Measurements from ENCODE around the gene TMEM131. TPM values are rescaled to one million over a fixed set of nuclear protein-coding genes. Genes with fewer than 3 reads are reported as not detected.

TMEM131 gene
- total and polyA plus RNA-seq, 2 experiments from 2014 or later = 9.2 to 22.7 TPM

DNA sequence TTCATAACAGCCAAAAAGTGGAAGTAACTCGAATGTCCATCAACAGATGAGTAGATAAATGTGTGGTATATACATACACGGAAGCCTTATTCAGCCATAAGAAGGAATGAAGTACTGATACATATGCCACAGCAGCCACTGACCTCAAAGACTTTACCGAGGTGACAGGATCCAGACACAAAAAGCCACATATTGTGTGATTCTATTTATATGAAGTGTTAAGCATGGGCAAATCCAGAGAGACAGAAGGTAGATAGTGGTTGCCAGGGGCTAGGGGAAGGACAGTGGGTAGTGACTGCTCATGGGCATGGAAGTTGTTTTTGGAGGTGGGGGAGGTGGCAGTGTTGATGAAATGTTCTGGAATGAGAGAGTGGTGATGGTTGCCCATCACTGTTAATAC lies 248.5 kb downstream of the TMEM131 start:
- Histone ChIP-seq H3K79me2 (replicated peaks; ENCODE audit: insufficient read depth) (no peaks in the 10 kb centered on the region), H3K4me2 (no peak overlapping the region), H3K9me2 (ENCODE audit: insufficient read depth) (0 out of 2 replicates have a peak, but pooled peaks cover 1% of the 10 kb centered on the region), H4K20me1 (replicated peaks; ENCODE audit: insufficient read depth) (no peaks in the 10 kb centered on the region), H3K36me3 (ENCODE audit: insufficient read depth) (no peaks in the 10 kb centered on the region), H3F3A (replicated peaks; ENCODE audit: low read depth) (no peaks in the 10 kb centered on the region), H3K27me3 (ENCODE audit: insufficient read depth) (no peaks in the 10 kb centered on the region), H3K27ac (ENCODE audit: low read depth) (no peak overlapping the region), H3K4me3 (no peak overlapping the region), H2AFZ (no peak overlapping the region), H3K4me1 (ENCODE audit: insufficient read depth) (peaks cover 10% of the 10 kb centered on the region; the same call in 1 of the 2 replicates)
- H3K27me3 Mint-ChIP-seq (ENCODE audit: insufficient read depth, low read depth, poor library complexity) = peaks cover 12% of the 10 kb centered on the region
- no peak for TF ChIP-seq STAT1 (IDR thresholded peaks at IDR 0.05; ENCODE audit: unreplicated experiment)
- TF ChIP-seq EZH2 (IDR thresholded peaks at IDR 0.05; ENCODE audit: low read depth, unreplicated experiment) = no peak
- no peak for TF ChIP-seq ZNF114 (CRISPR knock-in tag; IDR thresholded peaks at IDR 0.05)
- TF ChIP-seq, protein P1, sequence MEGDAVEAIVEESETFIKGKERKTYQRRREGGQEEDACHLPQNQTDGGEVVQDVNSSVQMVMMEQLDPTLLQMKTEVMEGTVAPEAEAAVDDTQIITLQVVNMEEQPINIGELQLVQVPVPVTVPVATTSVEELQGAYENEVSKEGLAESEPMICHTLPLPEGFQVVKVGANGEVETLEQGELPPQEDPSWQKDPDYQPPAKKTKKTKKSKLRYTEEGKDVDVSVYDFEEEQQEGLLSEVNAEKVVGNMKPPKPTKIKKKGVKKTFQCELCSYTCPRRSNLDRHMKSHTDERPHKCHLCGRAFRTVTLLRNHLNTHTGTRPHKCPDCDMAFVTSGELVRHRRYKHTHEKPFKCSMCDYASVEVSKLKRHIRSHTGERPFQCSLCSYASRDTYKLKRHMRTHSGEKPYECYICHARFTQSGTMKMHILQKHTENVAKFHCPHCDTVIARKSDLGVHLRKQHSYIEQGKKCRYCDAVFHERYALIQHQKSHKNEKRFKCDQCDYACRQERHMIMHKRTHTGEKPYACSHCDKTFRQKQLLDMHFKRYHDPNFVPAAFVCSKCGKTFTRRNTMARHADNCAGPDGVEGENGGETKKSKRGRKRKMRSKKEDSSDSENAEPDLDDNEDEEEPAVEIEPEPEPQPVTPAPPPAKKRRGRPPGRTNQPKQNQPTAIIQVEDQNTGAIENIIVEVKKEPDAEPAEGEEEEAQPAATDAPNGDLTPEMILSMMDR (conservative IDR thresholded peaks at IDR 0.05; ENCODE audit: low read depth in 2 of 2) = no peak
- TF ChIP-seq, protein P2, sequence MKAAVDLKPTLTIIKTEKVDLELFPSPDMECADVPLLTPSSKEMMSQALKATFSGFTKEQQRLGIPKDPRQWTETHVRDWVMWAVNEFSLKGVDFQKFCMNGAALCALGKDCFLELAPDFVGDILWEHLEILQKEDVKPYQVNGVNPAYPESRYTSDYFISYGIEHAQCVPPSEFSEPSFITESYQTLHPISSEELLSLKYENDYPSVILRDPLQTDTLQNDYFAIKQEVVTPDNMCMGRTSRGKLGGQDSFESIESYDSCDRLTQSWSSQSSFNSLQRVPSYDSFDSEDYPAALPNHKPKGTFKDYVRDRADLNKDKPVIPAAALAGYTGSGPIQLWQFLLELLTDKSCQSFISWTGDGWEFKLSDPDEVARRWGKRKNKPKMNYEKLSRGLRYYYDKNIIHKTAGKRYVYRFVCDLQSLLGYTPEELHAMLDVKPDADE (IDR thresholded peaks at IDR 0.05) = no peak
- H3K4me1 Mint-ChIP-seq = peaks cover 21% of the 10 kb centered on the region
- H3K36me3 Mint-ChIP-seq (ENCODE audit: low read depth) = peaks cover 6% of the 10 kb centered on the region; the same call in 1 of the 3 replicates
- no peak overlapping the region for H3K4me3 Mint-ChIP-seq
- H3K27ac Mint-ChIP-seq = no peak overlapping the region
- no peak for ATAC-seq
- DNase-seq (ENCODE audit: low spot score) = no peak
- H3K9me3 Mint-ChIP-seq = no peaks in the 10 kb centered on the region

DNA sequence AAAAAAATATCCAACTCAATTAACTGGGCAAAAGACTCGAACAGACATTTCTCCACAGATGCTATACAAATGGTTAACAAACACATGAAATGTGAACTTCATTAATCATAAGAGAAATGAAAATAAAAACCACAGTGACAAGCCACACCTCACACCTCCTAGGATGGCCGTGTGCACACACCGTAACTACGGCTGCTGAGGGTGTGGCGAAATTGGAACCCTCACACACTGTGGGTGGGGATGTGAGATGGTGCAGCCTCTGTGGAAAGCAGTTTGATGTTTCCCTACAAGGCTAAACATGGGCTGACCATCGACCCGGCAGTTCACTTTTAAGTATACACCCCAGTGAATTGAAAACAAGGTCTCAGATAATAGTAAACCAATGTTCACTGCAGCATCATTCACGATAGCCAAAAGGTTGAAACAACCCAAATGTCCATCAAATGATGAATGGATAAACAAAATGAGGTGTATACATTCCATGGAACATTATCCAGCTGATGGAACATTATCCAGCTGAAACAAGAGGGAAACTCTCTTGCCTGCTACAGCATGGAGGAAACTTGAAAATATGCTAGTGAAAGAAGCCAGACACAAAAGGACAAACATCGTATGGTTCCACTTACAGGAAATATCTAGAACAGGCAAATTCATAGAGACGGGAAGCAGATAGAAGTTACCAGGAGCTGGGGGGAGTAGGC lies 250.1 kb downstream of the TMEM131 start:
- Histone ChIP-seq H4K20me1 (replicated peaks; ENCODE audit: insufficient read depth) (no peaks in the 10 kb centered on the region), H3K4me2 (no peak overlapping the region), H3K4me3 (no peak overlapping the region), H2AFZ (no peak overlapping the region), H3K27ac (ENCODE audit: low read depth) (no peak overlapping the region), H3K36me3 (ENCODE audit: insufficient read depth) (no peaks in the 10 kb centered on the region), H3K4me1 (ENCODE audit: insufficient read depth) (no peaks in the 10 kb centered on the region), H3K79me2 (replicated peaks; ENCODE audit: insufficient read depth) (no peaks in the 10 kb centered on the region), H3F3A (replicated peaks; ENCODE audit: low read depth) (no peaks in the 10 kb centered on the region), H3K9me2 (ENCODE audit: insufficient read depth) (0 out of 2 replicates have a peak, but pooled peaks cover 4% of the 10 kb centered on the region), H3K27me3 (ENCODE audit: insufficient read depth) (no peaks in the 10 kb centered on the region)
- Mint-ChIP-seq H3K4me1 (peaks cover 15% of the 10 kb centered on the region), H3K27ac (no peak overlapping the region), H3K9me3 (no peaks in the 10 kb centered on the region), H3K27me3 (ENCODE audit: insufficient read depth, low read depth, poor library complexity) (peaks cover 16% of the 10 kb centered on the region), H3K36me3 (ENCODE audit: low read depth) (no peaks in the 10 kb centered on the region), H3K4me3 (no peak overlapping the region)
- TF ChIP-seq CREB1 (CRISPR knock-in tag; IDR thresholded peaks at IDR 0.05; ENCODE audit: low read depth) = no peak
- TF ChIP-seq, protein P2 (IDR thresholded peaks at IDR 0.05) = no peak
- no peak for TF ChIP-seq ZNF331 (CRISPR knock-in tag; IDR thresholded peaks at IDR 0.05; ENCODE audit: low read depth)
- TF ChIP-seq, protein P1 (conservative IDR thresholded peaks at IDR 0.05; ENCODE audit: low read depth in 2 of 2) = no peak
- TF ChIP-seq, protein P3, sequence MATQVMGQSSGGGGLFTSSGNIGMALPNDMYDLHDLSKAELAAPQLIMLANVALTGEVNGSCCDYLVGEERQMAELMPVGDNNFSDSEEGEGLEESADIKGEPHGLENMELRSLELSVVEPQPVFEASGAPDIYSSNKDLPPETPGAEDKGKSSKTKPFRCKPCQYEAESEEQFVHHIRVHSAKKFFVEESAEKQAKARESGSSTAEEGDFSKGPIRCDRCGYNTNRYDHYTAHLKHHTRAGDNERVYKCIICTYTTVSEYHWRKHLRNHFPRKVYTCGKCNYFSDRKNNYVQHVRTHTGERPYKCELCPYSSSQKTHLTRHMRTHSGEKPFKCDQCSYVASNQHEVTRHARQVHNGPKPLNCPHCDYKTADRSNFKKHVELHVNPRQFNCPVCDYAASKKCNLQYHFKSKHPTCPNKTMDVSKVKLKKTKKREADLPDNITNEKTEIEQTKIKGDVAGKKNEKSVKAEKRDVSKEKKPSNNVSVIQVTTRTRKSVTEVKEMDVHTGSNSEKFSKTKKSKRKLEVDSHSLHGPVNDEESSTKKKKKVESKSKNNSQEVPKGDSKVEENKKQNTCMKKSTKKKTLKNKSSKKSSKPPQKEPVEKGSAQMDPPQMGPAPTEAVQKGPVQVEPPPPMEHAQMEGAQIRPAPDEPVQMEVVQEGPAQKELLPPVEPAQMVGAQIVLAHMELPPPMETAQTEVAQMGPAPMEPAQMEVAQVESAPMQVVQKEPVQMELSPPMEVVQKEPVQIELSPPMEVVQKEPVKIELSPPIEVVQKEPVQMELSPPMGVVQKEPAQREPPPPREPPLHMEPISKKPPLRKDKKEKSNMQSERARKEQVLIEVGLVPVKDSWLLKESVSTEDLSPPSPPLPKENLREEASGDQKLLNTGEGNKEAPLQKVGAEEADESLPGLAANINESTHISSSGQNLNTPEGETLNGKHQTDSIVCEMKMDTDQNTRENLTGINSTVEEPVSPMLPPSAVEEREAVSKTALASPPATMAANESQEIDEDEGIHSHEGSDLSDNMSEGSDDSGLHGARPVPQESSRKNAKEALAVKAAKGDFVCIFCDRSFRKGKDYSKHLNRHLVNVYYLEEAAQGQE (IDR thresholded peaks at IDR 0.05; ENCODE audit: unreplicated experiment) = no peak
- TF ChIP-seq JUNB (IDR thresholded peaks at IDR 0.05; ENCODE audit: unreplicated experiment) = no peak
- no peak for TF ChIP-seq NANOG (IDR thresholded peaks at IDR 0.05; ENCODE audit: borderline replicate concordance)
- DNase-seq (ENCODE audit: low spot score) (no peak), ATAC-seq (no peak)
